HG02870 (cell line): ENCODE measurements around the gene CDK14.

Experiments
- ATAC-seq: cut with Tn5 transposase; IDR thresholded peaks from one replicate; pipeline ENCODE4 v1.9.1; 2021; ENCODE audit warnings: mild to moderate bottlenecking, moderate library complexity; ENCODE audit not compliant: unreplicated experiment

Gene CDK14

GRCh38 chr7:91034459-91035368 is 438.6 kb downstream of the CDK14 start:
- ATAC-seq: no peak

GRCh38 chr7:91039033-91039432 is 442.9 kb downstream of the CDK14 start:
- ATAC-seq: peak; percentile 55

GRCh38 chr7:91041141-91041540 is 445.0 kb downstream of the CDK14 start:
- no peak for ATAC-seq

- ATAC-seq: peak; percentile 39
These were observed 445.9 kb downstream of the CDK14 start for GRCh38 chr7:91041901-91042484.

- no peak for ATAC-seq
These were observed 447.1 kb downstream of the CDK14 start for GRCh38 chr7:91043186-91043585.

GRCh38 chr7:91043924-91044645 is 448.0 kb downstream of the CDK14 start:
- ATAC-seq: no peak

- no peak for ATAC-seq
These were observed 449.5 kb downstream of the CDK14 start for GRCh38 chr7:91045606-91046005.

GRCh38 chr7:91046322-91047089 is 450.4 kb downstream of the CDK14 start:
- ATAC-seq: no peak

- no peak for ATAC-seq
These were observed 451.5 kb downstream of the CDK14 start for GRCh38 chr7:91047636-91048035.

GRCh38 chr7:91050677-91051076 is 454.6 kb downstream of the CDK14 start:
- peak; percentile 62 for ATAC-seq

- no peak for ATAC-seq
These were observed 455.8 kb downstream of the CDK14 start for GRCh38 chr7:91051966-91052365.

GRCh38 chr7:91054374-91054773 is 458.3 kb downstream of the CDK14 start:
- ATAC-seq: no peak

- no peak for ATAC-seq
These were observed 459.1 kb downstream of the CDK14 start for GRCh38 chr7:91055219-91055618.

GRCh38 chr7:91062713-91063112 is 466.6 kb downstream of the CDK14 start:
- no peak for ATAC-seq

GRCh38 chr7:91064052-91064451 is 467.9 kb downstream of the CDK14 start:
- ATAC-seq: no peak

GRCh38 chr7:91064938-91065337 is 468.8 kb downstream of the CDK14 start:
- ATAC-seq: no peak

GRCh38 chr7:91066627-91067026 is 470.5 kb downstream of the CDK14 start:
- ATAC-seq: no peak

- no peak for ATAC-seq
These were observed 471.1 kb downstream of the CDK14 start for GRCh38 chr7:91067242-91067641.

GRCh38 chr7:91068136-91068795 is 472.1 kb downstream of the CDK14 start:
- no peak for ATAC-seq

- ATAC-seq: no peak
These were observed 473.0 kb downstream of the CDK14 start for GRCh38 chr7:91069146-91069545.
